Bronchial epithelial cell (primary cell): ENCODE measurements around the gene WDR17. TPM values are rescaled to one million over a fixed set of nuclear protein-coding genes. Genes with fewer than 3 reads are reported as not detected.

Source experiments
- DNase-seq: peaks from one replicate; pipeline ENCODE4 v3.0.0-alpha.2; 2010; ENCODE audit warnings: low read depth
- FAIRE-seq: peaks from 2 replicates; lab custom pipeline; 2011; peaks lifted over from hg19 to GRCh38; lab: Jason Lieb, UNC
- H3K27me3 ChIP-seq: 2 replicates; pipeline ENCODE4 v1.5.1; 2011; ENCODE audit warnings: low read length; ENCODE audit not compliant: control insufficient read depth, insufficient read depth
- H3K36me3 ChIP-seq: 2 replicates; pipeline ENCODE4 v1.5.1; 2011; ENCODE audit warnings: low read length; ENCODE audit not compliant: control insufficient read depth, insufficient read depth
- H3K4me3 ChIP-seq: 2 replicates; pipeline ENCODE4 v1.5.1; 2011; ENCODE audit warnings: mild to moderate bottlenecking, low read depth, low read length, control low read depth
- CTCF ChIP-seq: IDR thresholded peaks from 2 replicates; pipeline ENCODE4 v1.5.1; 2011; ENCODE audit warnings: mild to moderate bottlenecking, moderate library complexity, low read length, control low read depth, inconsistent platforms; ENCODE audit not compliant: insufficient read depth, severe bottlenecking
- total RNA-seq: library from RNA; depleted of rRNA; stranded (reverse); fragments of >200 nt; gene quantifications from 2 replicates; pipeline ENCODE4 v1.2.1, GENCODE V29; 2014

Gene WDR17
- total RNA-seq, 1 donor from 2014 or later = under 0.01 TPM

GRCh38 chr4:176186671-176187395 lies 121.2 kb downstream of the WDR17 start:
- no peak for TF ChIP-seq CTCF
- no peak for DNase-seq

GRCh38 chr4:176187624-176188023 lies 122.0 kb downstream of the WDR17 start:
- FAIRE-seq (peak; percentile 62), DNase-seq (peak; percentile 74)
- Histone ChIP-seq H3K4me3 (no peak overlapping the region), H3K27me3 (no peaks in the 10 kb centered on the region), H3K36me3 (no peaks in the 10 kb centered on the region)
- no peak for TF ChIP-seq CTCF

More at GRCh38 chr4:176186671-176187395, 121.2 kb downstream of the WDR17 start:
- H3K4me3 ChIP-seq = no peak overlapping the region
- no peaks in the 10 kb centered on the region for H3K36me3 ChIP-seq
- no peak for FAIRE-seq
- no peaks in the 10 kb centered on the region for H3K27me3 ChIP-seq

GRCh38 chr4:176188654-176189053 lies 123.0 kb downstream of the WDR17 start:
- no peak for TF ChIP-seq CTCF
- Histone ChIP-seq H3K4me3 (no peak overlapping the region), H3K27me3 (no peaks in the 10 kb centered on the region), H3K36me3 (no peaks in the 10 kb centered on the region)
- DNase-seq (peak; percentile 7), FAIRE-seq (no peak)

- Histone ChIP-seq H3K36me3 (no peaks in the 10 kb centered on the region), H3K4me3 (no peak overlapping the region), H3K27me3 (no peaks in the 10 kb centered on the region)
- DNase-seq (no peak), FAIRE-seq (no peak)
- TF ChIP-seq CTCF = no peak
These were observed 124.5 kb downstream of the WDR17 start for GRCh38 chr4:176189891-176190795.

GRCh38 chr4:176191974-176192373 lies 126.3 kb downstream of the WDR17 start:
- Histone ChIP-seq H3K27me3 (no peaks in the 10 kb centered on the region), H3K4me3 (no peak overlapping the region), H3K36me3 (no peaks in the 10 kb centered on the region)
- TF ChIP-seq CTCF = no peak
- FAIRE-seq = no peak
- DNase-seq = peak; percentile 17
